ENCODE data around the gene TES.
A peak's percentile ranks its signal among the peaks of the same experiment; 100 is the strongest.

TES gene

GRCh38 chr7:116234517-116235200 lies 24.3 kb downstream of the TES start:
- in situ Hi-C loops (cut with MboI; ENCODE audit: low sequenced_read_pairs, unreplicated experiment): loop anchor here (25.0 kb wide), 1 partner anchor 97 kb away; no protein-coding TSS in a partner anchor
- no peak for TF ChIP-seq CTCF (IDR thresholded peaks at IDR 0.05; ENCODE audit: borderline replicate concordance, control extremely low read depth, extremely low read depth, insufficient read depth, missing control alignments)
- DNase-seq (ENCODE audit: low spot score): no peak

- in situ Hi-C loops (cut with MboI; ENCODE audit: low sequenced_read_pairs, unreplicated experiment): loop anchor here (25.0 kb wide), 1 partner anchor 98 kb away; no protein-coding TSS in a partner anchor
- no peak for TF ChIP-seq CTCF (IDR thresholded peaks at IDR 0.05; ENCODE audit: borderline replicate concordance, control extremely low read depth, extremely low read depth, insufficient read depth, missing control alignments)
Observed at GRCh38 chr7:116235380-116235779, 25.0 kb downstream of the TES start.

GRCh38 chr7:116236020-116236630 lies 25.8 kb downstream of the TES start:
- in situ Hi-C loops (cut with MboI; ENCODE audit: low sequenced_read_pairs, unreplicated experiment): loop anchor here (25.0 kb wide), 1 partner anchor 99 kb away; no protein-coding TSS in a partner anchor
- DNase-seq (ENCODE audit: low spot score): peak; percentile 25
- no peak for TF ChIP-seq CTCF (IDR thresholded peaks at IDR 0.05; ENCODE audit: borderline replicate concordance, control extremely low read depth, extremely low read depth, insufficient read depth, missing control alignments)

More at GRCh38 chr7:116235380-116235779, 25.0 kb downstream of the TES start:
- no peak for DNase-seq (ENCODE audit: low spot score)

- TF ChIP-seq CTCF (IDR thresholded peaks at IDR 0.05; ENCODE audit: borderline replicate concordance, control extremely low read depth, extremely low read depth, insufficient read depth, missing control alignments): no peak
- no peak for DNase-seq (ENCODE audit: low spot score)
- in situ Hi-C loops (cut with MboI; ENCODE audit: low sequenced_read_pairs, unreplicated experiment): loop anchor here (25.0 kb wide), 1 partner anchor 102 kb away; no protein-coding TSS in a partner anchor
Observed at GRCh38 chr7:116239020-116239419, 28.7 kb downstream of the TES start.

- TF ChIP-seq CTCF (IDR thresholded peaks at IDR 0.05; ENCODE audit: borderline replicate concordance, control extremely low read depth, extremely low read depth, insufficient read depth, missing control alignments): no peak
- in situ Hi-C loops (cut with MboI; ENCODE audit: low sequenced_read_pairs, unreplicated experiment): loop anchor here (25.0 kb wide), 1 partner anchor 102 kb away; no protein-coding TSS in a partner anchor
- DNase-seq (ENCODE audit: low spot score): no peak
Observed at GRCh38 chr7:116239434-116239833, 29.1 kb downstream of the TES start.

GRCh38 chr7:116240024-116240668 lies 29.8 kb downstream of the TES start:
- in situ Hi-C loops (cut with MboI; ENCODE audit: low sequenced_read_pairs, unreplicated experiment): loop anchor here (25.0 kb wide), 1 partner anchor 103 kb away; no protein-coding TSS in a partner anchor
- DNase-seq (ENCODE audit: low spot score): no peak
- no peak for TF ChIP-seq CTCF (IDR thresholded peaks at IDR 0.05; ENCODE audit: borderline replicate concordance, control extremely low read depth, extremely low read depth, insufficient read depth, missing control alignments)

Measured in GM13976 (cell line).